Heart right ventricle (tissue), 16 donors: ENCODE results near the gene MAGEC1. TPM values are rescaled to one million over a fixed set of nuclear protein-coding genes. Genes with fewer than 3 reads are reported as not detected.

Experiments used
- ATAC-seq, 8 donors: fragments of 200-7000 bp; cut with Tn5 transposase; one replicate each; pipeline ENCODE4 v1.9.1; 2020; ENCODE audit warnings: mild to moderate bottlenecking in 8 of 8, moderate library complexity in 8 of 8, moderate number of reproducible peaks in 1 of 8
- DNase-seq, 2 donors: peaks; one replicate each; pipeline ENCODE4 v3.0.0-alpha.2; 2020
- H3K27ac ChIP-seq, 10 donors: fragments of 200-600 bp; sonication (generic) in 2 of 10; one replicate each; pipeline versions ENCODE4 v1.5.0 to v1.8.0; 2020 to 2022; ENCODE audit warnings: mild to moderate bottlenecking in 3 of 10
- H3K27me3 ChIP-seq, 7 donors: fragments of 200-600 bp; one replicate each; pipeline ENCODE4 v1.8.0; 2021 to 2022; ENCODE audit warnings: mild to moderate bottlenecking in 2 of 7
- H3K36me3 ChIP-seq, 9 donors: fragments of 200-600 bp; sonication (generic) in 1 of 9; one replicate each; pipeline versions ENCODE4 v1.5.0 to v1.8.0; 2020 to 2022; ENCODE audit warnings: mild to moderate bottlenecking in 2 of 9
- H3K4me1 ChIP-seq, 9 donors: fragments of 200-600 bp; sonication (generic) in 1 of 9; one replicate each; pipeline versions ENCODE4 v1.5.0 to v1.8.0; 2020 to 2022; ENCODE audit warnings: mild to moderate bottlenecking in 4 of 9
- H3K4me3 ChIP-seq, 10 donors: fragments of 200-600 bp; sonication (generic) in 2 of 10; one replicate each; pipeline versions ENCODE4 v1.5.0 to v1.8.0; 2020 to 2022; ENCODE audit warnings: mild to moderate bottlenecking in 7 of 10, moderate library complexity in 2 of 10
- H3K9me3 ChIP-seq, 11 donors: fragments of 200-600 bp in 10 of 11; sonication (generic) in 2 of 11; one replicate each; pipeline versions ENCODE4 v1.5.0 to v1.8.0; 2013 to 2022; ENCODE audit warnings: mild to moderate bottlenecking in 2 of 11, control low read depth in 1 of 11, moderate library complexity in 1 of 11
- WGBS, 2 donors: extraction: QIAGEN DNeasy Blood & Tissue Kit; methylation state at CpG; one replicate each; pipeline ENCODE4 v1.1.7; 2013; ENCODE audit warnings: inconsistent platforms in 1 of 2; 5-methylcytosine and 5-hydroxymethylcytosine counted together
- intact Hi-C, 10 donors: fragments of 100-400 bp; cut with DNase I; formaldehyde crosslinking; loops; one replicate each; pipeline versions ENCODE4 v1.11.1 to v1.14.2; 2022
- polyA plus RNA-seq, 2 donors: library from polyadenylated mRNA; stranded (reverse); fragments of 200-250 nt; gene quantifications; one replicate each; pipeline ENCODE4 v1.2.3, GENCODE V29; 2013
- total RNA-seq, 10 donors: library from RNA; stranded (reverse); fragmentation: NEBNext Ultra II Directional in 3 of 10; extraction: Animal tissue kit (Norgen Biotek cat#: 25700) in 3 of 10; gene quantifications; one replicate each; pipeline versions ENCODE4 v1.2.1 to v1.2.4, GENCODE V29; 2021 to 2023
- TF ChIP-seq, protein P1 (sequence below), 9 donors: fragments of 200-600 bp; sonication (generic) in 2 of 9; IDR thresholded peaks; one replicate each; pipeline versions ENCODE4 v1.5.0 to v1.8.0; 2021 to 2022; ENCODE audit warnings: antibody characterized with exemption in 9 of 9, mild to moderate bottlenecking in 5 of 9, moderate library complexity in 1 of 9
- donor health status: Arrhythmogenic right ventricular cardiomyopathy.
- donor health status: ischemic (EF 13 %, LVEDD 7.1; RV severe dilation, severe dysfunction).
- donor health status: healthy with polysubstance abuse.
- donor health status: DM: no; HTN: yes; CAD: no.
- donor health status: DM: no; HTN: no; CAD: no.
- donor health status: ischemic (EF 25% LVEDD 6.9; RV normal size, moderate dysfunction).
- donor health status: ischemic (EF 25% LVEDD 5.7; RV mildly dilated, moderate dysfunction).
- donor health status: healthy.
- donor health status: DM: yes; HTN: yes; CAD: no.
- donor health status: Ischemic cardiomyopathy.
- donor health status: ischemic (EF 35%, LVEDD 5.7; RV mildly dilated, moderate dysfunction).
- donor health status: nonischemic (EF 11% LVEDD 7.7; RV severe dilation, severe dysfunction).
- donor health status: DM: yes; HTN: yes; CAD: no.
- donor health status: PGD.
- donor health status: ischemic (EF 29% LVEDD 5.4; RV normal size, mild dysfunction).
- donor health status: nonischemic (EF 23%, LVEDD 6.1; RV moderate dilation, normal function).

The MAGEC1 gene
- total and polyA plus RNA-seq, 12 donors, result not detected

- H3K9me3 ChIP-seq, result peaks cover 0 to 1% (median 0%) of the 10 kb centered on the region in 11 donors
- 61 to 64% methylated on average over 2 of the region's 2 CpGs for WGBS, 2 donors
- no peaks in the 10 kb centered on the region for H3K27me3 ChIP-seq
- TF ChIP-seq, protein P1, sequence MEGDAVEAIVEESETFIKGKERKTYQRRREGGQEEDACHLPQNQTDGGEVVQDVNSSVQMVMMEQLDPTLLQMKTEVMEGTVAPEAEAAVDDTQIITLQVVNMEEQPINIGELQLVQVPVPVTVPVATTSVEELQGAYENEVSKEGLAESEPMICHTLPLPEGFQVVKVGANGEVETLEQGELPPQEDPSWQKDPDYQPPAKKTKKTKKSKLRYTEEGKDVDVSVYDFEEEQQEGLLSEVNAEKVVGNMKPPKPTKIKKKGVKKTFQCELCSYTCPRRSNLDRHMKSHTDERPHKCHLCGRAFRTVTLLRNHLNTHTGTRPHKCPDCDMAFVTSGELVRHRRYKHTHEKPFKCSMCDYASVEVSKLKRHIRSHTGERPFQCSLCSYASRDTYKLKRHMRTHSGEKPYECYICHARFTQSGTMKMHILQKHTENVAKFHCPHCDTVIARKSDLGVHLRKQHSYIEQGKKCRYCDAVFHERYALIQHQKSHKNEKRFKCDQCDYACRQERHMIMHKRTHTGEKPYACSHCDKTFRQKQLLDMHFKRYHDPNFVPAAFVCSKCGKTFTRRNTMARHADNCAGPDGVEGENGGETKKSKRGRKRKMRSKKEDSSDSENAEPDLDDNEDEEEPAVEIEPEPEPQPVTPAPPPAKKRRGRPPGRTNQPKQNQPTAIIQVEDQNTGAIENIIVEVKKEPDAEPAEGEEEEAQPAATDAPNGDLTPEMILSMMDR (IDR thresholded peaks at IDR 0.05), result no peak
- DNase-seq (no peak), ATAC-seq (no peak)
- no peak overlapping the region for H3K4me3 ChIP-seq
- no peaks in the 10 kb centered on the region for H3K36me3 ChIP-seq
- H3K27ac ChIP-seq, result no peak overlapping the region
- intact Hi-C loops, result no loop called here
- H3K4me1 ChIP-seq, result no peaks in the 10 kb centered on the region
These were observed 55.0 kb downstream of the MAGEC1 start for GRCh38 chrX:141958675-141959074.

Other genes starting within 250 kb of the MAGEC1 start
- gene SPANXD, start 205.2 kb upstream of the MAGEC1 start, total RNA-seq, result not detected
- not detected for gene SPANXD, start 205.2 kb upstream of the MAGEC1 start, polyA plus RNA-seq
- gene MAGEC3, start 65.6 kb upstream of the MAGEC1 start, total RNA-seq, result under 1 TPM in 2 of 10 donors, not detected in 8; 0.23 to 0.25 TPM
- not detected for gene MAGEC3, start 65.6 kb upstream of the MAGEC1 start, polyA plus RNA-seq